Measurements from ENCODE around the gene MRPL20. TPM values are rescaled to one million over a fixed set of nuclear protein-coding genes. Genes with fewer than 3 reads are reported as not detected.

Gene MRPL20
- total RNA-seq, 1 donor from 2014 or later = 117 TPM

- no peak for TF ChIP-seq CTCF (conservative IDR thresholded peaks at IDR 0.05)
- H3K36me3 Mint-ChIP-seq (ENCODE audit: low read depth) = peaks cover 1% of the 10 kb centered on the region
- no peaks in the 10 kb centered on the region for H3K27me3 Mint-ChIP-seq (ENCODE audit: low read depth)
- H3K4me1 Mint-ChIP-seq = peaks cover 9% of the 10 kb centered on the region
- peak overlapping the region; percentile 62 for H3K4me3 Mint-ChIP-seq
- no peaks in the 10 kb centered on the region for H3K9me3 Mint-ChIP-seq
- no peak for DNase-seq (ENCODE audit: low read depth, low spot score)
- no peak overlapping the region for H3K27ac Mint-ChIP-seq (ENCODE audit: unreplicated experiment)
These were observed 29.4 kb downstream of the MRPL20 start for GRCh38 chr1:1377540-1378205.

GRCh38 chr1:1376551-1377226 is 30.4 kb downstream of the MRPL20 start:
- H3K27ac Mint-ChIP-seq (ENCODE audit: unreplicated experiment) = no peak overlapping the region

DNA sequence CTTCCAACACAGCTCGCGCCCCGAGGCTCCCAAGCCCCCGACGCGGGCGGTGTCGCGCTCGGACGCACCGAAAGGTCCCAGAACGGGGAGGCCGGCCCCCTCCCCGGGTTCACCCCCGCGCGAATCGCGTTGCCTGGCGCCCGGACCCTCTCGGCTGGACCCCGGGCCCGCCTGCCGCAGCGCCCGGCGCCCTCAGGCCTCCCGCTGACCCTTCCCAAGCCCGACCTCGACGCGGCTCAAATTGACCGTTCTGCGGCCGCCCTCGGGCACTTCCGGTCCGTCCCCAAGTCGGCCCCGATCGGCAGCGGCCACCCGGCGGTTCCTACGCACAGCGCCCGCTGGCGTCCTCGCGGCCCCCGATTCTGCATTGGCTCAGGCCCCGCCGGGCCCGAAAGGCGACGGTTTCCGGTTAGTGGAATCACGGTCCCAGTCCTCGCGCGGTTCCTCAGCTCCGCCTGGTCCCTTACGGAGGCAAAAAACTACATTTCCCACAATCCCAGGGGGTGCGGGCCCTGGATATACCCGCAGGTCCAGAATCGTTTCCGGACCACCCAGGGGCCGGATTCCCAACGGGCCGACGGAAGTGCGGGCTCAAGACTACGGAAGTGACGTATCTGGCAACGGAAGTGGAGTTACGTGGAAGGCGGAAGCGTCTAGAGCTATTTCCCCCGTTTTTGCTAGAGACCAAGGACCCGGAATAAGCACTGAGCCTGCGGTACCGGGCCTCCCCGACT is 32.0 kb downstream of the MRPL20 start, which contains the start of gene AURKAIP1:
Gene AURKAIP1 (minus strand): TSS at position 279 of the 734 bp plus-strand sequence. CDS start 451 bp downstream, outside the sequence.
- Mint-ChIP-seq H3K36me3 (ENCODE audit: low read depth) (no peaks in the 10 kb centered on the region), H3K27me3 (ENCODE audit: low read depth) (no peaks in the 10 kb centered on the region), H3K9me3 (no peaks in the 10 kb centered on the region), H3K27ac (ENCODE audit: unreplicated experiment) (peak within 1 kb of the TSS; percentile 94), H3K4me1 (peaks cover 9% of the 10 kb centered on the region), H3K4me3 (peak within 1 kb of the TSS; percentile 93)
- TF ChIP-seq CTCF (conservative IDR thresholded peaks at IDR 0.05) = peak; percentile 31
- DNase-seq (ENCODE audit: low read depth, low spot score) = peak; percentile 92

More at GRCh38 chr1:1376551-1377226, 30.4 kb downstream of the MRPL20 start:
- no peak overlapping the region for H3K4me3 Mint-ChIP-seq
- H3K36me3 Mint-ChIP-seq (ENCODE audit: low read depth) = no peaks in the 10 kb centered on the region
- no peak for DNase-seq (ENCODE audit: low read depth, low spot score)
- no peak for TF ChIP-seq CTCF (conservative IDR thresholded peaks at IDR 0.05)
- no peaks in the 10 kb centered on the region for H3K27me3 Mint-ChIP-seq (ENCODE audit: low read depth)
- no peaks in the 10 kb centered on the region for H3K9me3 Mint-ChIP-seq
- peaks cover 9% of the 10 kb centered on the region for H3K4me1 Mint-ChIP-seq

- DNase-seq (ENCODE audit: low read depth, low spot score) = no peak
- H3K27ac Mint-ChIP-seq (ENCODE audit: unreplicated experiment) = no peak overlapping the region
These were observed 32.5 kb downstream of the MRPL20 start for GRCh38 chr1:1374589-1374928.

More at GRCh38 chr1:1374589-1374928, 32.5 kb downstream of the MRPL20 start:
- no peaks in the 10 kb centered on the region for H3K27me3 Mint-ChIP-seq (ENCODE audit: low read depth)
- H3K4me1 Mint-ChIP-seq = peaks cover 9% of the 10 kb centered on the region
- H3K9me3 Mint-ChIP-seq = no peaks in the 10 kb centered on the region
- H3K36me3 Mint-ChIP-seq (ENCODE audit: low read depth) = no peaks in the 10 kb centered on the region
- no peak for TF ChIP-seq CTCF (conservative IDR thresholded peaks at IDR 0.05)
- H3K4me3 Mint-ChIP-seq = peak overlapping the region; percentile 93

Data from neural crest cell (in vitro differentiated cells).